ENCODE results near the gene HDAC9. TPM values are rescaled to one million over a fixed set of nuclear protein-coding genes. Genes with fewer than 3 reads are reported as not detected.

Gene HDAC9
- total RNA-seq, 4 donors from 2014 or later = 54.8 to 96.2 (median 87.2) TPM

DNA sequence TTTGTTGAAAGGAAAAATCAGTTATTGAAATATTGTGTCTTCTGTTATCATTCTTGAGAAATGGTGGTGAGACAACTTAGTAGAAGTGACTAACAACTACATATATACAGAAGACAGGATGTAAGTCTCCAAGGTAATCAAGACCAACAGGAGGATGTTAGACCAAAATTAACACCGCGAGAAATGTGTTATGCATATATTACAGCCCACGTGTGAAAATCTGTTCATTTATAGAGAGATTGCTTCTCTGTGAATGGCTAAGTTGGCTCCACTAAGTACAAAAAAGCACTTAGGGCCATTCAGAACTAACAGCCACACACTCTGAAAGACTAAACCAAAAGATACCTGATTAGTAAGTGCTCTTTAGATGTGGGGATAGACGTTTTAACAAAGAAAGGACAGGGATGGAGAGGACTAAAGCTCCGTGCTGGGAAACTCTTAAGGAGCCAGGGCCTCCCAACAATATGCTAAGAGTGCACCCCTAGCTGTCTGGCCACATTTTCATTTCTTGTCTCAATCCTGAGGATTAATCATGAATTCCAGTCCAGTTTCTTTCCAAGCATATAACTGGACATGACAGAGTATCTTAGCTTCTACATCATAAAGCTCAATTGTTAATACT lies 26.5 kb downstream of the HDAC9 start:
- DNase-seq = no peak
- H3K36me3 ChIP-seq = no peaks in the 10 kb centered on the region
- no peak overlapping the region for H3K27ac ChIP-seq
- intact Hi-C loops (cut with DNase I; ENCODE audit: low total_unique reads) = no loop called here
- TF ChIP-seq POLR2A (IDR thresholded peaks at IDR 0.05) (no peak), CTCF (IDR thresholded peaks at IDR 0.05) (no peak)
- no peak overlapping the region for H3K4me3 ChIP-seq
- H3K4me1 ChIP-seq = peaks cover 0 to 3% of the 10 kb centered on the region in 2 donors
- H3K9me3 ChIP-seq = no peaks in the 10 kb centered on the region
- no peaks in the 10 kb centered on the region for H3K27me3 ChIP-seq

DNA sequence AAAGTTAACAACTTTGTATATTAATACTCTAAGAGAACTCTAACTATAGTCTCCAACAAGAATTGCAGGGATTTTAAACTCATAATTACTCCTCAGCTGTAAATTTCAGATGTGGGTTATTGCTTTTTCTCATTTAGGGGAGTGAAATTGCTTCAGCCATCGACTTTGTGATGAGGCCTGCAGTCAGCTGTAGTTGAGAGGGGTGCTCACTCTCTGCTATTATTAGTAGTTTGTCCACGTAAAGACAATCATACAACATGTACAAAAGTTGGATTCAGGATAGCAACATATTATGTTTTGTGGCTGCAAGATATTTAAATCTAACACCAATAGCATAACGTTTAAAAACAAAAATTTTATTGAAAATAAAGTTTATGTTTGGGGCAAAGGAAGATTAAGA lies 28.7 kb downstream of the HDAC9 start:
- intact Hi-C loops (cut with DNase I; ENCODE audit: low total_unique reads) = no loop called here
- Histone ChIP-seq H3K27me3 (no peaks in the 10 kb centered on the region), H3K27ac (no peak overlapping the region), H3K9me3 (no peaks in the 10 kb centered on the region), H3K36me3 (no peaks in the 10 kb centered on the region), H3K4me3 (no peak overlapping the region), H3K4me1 (peaks cover 0 to 3% of the 10 kb centered on the region in 2 donors)
- no peak for TF ChIP-seq POLR2A (IDR thresholded peaks at IDR 0.05)
- no peak for TF ChIP-seq CTCF (IDR thresholded peaks at IDR 0.05)
- DNase-seq = no peak

DNA sequence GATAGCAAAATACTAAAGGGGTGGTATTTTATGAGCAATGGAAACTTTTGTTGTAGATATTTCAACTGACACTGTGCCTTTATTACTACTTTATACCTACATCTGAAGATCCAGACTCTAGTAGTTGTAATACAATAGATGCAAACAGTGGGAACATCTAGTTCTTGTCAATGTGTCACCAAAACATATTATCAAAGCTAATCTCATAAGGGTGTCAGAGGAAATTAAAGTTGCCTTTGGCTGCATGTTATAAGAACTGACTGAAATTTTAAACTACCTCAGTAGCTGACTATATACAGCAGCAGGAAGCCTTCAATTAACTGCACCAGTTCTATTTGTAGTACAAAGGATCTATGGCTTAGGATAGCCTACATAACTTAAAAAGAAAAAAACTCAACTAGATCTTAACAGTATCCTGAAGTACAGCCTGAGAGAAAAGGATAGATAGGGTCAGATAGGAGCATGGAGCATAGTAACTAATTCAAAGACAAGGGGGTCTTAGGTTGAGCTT lies 30.9 kb downstream of the HDAC9 start:
- H3K27me3 ChIP-seq = no peaks in the 10 kb centered on the region
- no peak overlapping the region for H3K4me3 ChIP-seq
- DNase-seq = no peak
- TF ChIP-seq POLR2A (IDR thresholded peaks at IDR 0.05) (no peak), CTCF (IDR thresholded peaks at IDR 0.05) (no peak)
- H3K9me3 ChIP-seq = no peaks in the 10 kb centered on the region
- H3K36me3 ChIP-seq = no peaks in the 10 kb centered on the region
- no peaks in the 10 kb centered on the region for H3K4me1 ChIP-seq
- no peak overlapping the region for H3K27ac ChIP-seq
- intact Hi-C loops (cut with DNase I; ENCODE audit: low total_unique reads) = no loop called here

GRCh38 chr7:18529239-18529638 lies 33.7 kb downstream of the HDAC9 start:
- Histone ChIP-seq H3K4me1 (no peaks in the 10 kb centered on the region), H3K36me3 (no peaks in the 10 kb centered on the region), H3K4me3 (no peak overlapping the region), H3K27ac (peak overlapping the region; percentile 43 to 53), H3K9me3 (no peaks in the 10 kb centered on the region), H3K27me3 (no peaks in the 10 kb centered on the region)
- TF ChIP-seq POLR2A (IDR thresholded peaks at IDR 0.05) (no peak), CTCF (IDR thresholded peaks at IDR 0.05) (no peak)
- intact Hi-C loops (cut with DNase I; ENCODE audit: low total_unique reads) = no loop called here
- no peak for DNase-seq

- TF ChIP-seq CTCF (IDR thresholded peaks at IDR 0.05) = no peak
- TF ChIP-seq POLR2A (IDR thresholded peaks at IDR 0.05) = no peak
- intact Hi-C loops (cut with DNase I; ENCODE audit: low total_unique reads) = no loop called here
- no peaks in the 10 kb centered on the region for H3K27me3 ChIP-seq
- no peaks in the 10 kb centered on the region for H3K36me3 ChIP-seq
- no peak for DNase-seq
- H3K9me3 ChIP-seq = no peaks in the 10 kb centered on the region
- no peak overlapping the region for H3K4me3 ChIP-seq
- peak overlapping the region; percentile 14 to 60 for H3K27ac ChIP-seq
- H3K4me1 ChIP-seq = no peaks in the 10 kb centered on the region
Observed at GRCh38 chr7:18530224-18531179, 35.0 kb downstream of the HDAC9 start.
